Calu3 (cell line): Measurements from ENCODE around the gene FZD10. TPM values are rescaled to one million over a fixed set of nuclear protein-coding genes. Genes with fewer than 3 reads are reported as not detected.

Source experiments
- BruUV-seq: library from RNA; stranded (reverse); fragments of 400-500 nt; replicated peaks from 2 replicates; lab custom pipeline; 2021; lab: Mats Ljungman, UMichigan
- CTCF ChIA-PET: fragments of 300-600 bp; sonication (Branson Sonifier 250); formaldehyde crosslinking; loops from one replicate; lab custom pipeline; 2022; ENCODE audit warnings: antibody characterized with exemption; lab: Charles Lee
- DNase-seq: peaks from one replicate; pipeline ENCODE4 v3.0.0; 2022
- H3K27ac Mint-ChIP-seq: one replicate; pipeline ENCODE4 v1.8.0; 2022; ENCODE audit warnings: mixed read lengths; ENCODE audit not compliant: unreplicated experiment
- H3K27me3 Mint-ChIP-seq: one replicate; pipeline ENCODE4 v1.8.0; 2022; ENCODE audit warnings: mixed read lengths; ENCODE audit not compliant: unreplicated experiment
- H3K36me3 Mint-ChIP-seq: one replicate; pipeline ENCODE4 v1.8.0; 2022; ENCODE audit warnings: mild to moderate bottlenecking, moderate library complexity, mixed read lengths; ENCODE audit not compliant: insufficient read depth, unreplicated experiment
- H3K4me1 Mint-ChIP-seq: one replicate; pipeline ENCODE4 v1.8.0; 2022; ENCODE audit warnings: mild to moderate bottlenecking, low read depth, mixed read lengths; ENCODE audit not compliant: unreplicated experiment
- H3K4me3 Mint-ChIP-seq: one replicate; pipeline ENCODE4 v1.8.0; 2022; ENCODE audit warnings: mild to moderate bottlenecking, low read depth, moderate library complexity, mixed read lengths; ENCODE audit not compliant: unreplicated experiment
- H3K9me3 Mint-ChIP-seq: one replicate; pipeline ENCODE4 v1.8.0; 2022; ENCODE audit warnings: low read depth, mixed read lengths; ENCODE audit not compliant: unreplicated experiment
- CTCF ChIP-seq: fragments of 200-600 bp; IDR thresholded peaks from one replicate; pipeline ENCODE4 v1.8.0; 2022; ENCODE audit warnings: antibody characterized with exemption; ENCODE audit not compliant: unreplicated experiment
- intact Hi-C: fragments of 100-400 bp; cut with micrococcal nuclease; formaldehyde crosslinking; loops from one replicate; pipeline ENCODE4 v1.10.0; 2022; ENCODE audit not compliant: unreplicated experiment
- total RNA-seq: library from RNA; stranded (reverse); gene quantifications from 2 replicates; pipeline ENCODE4 v1.2.3, GENCODE V29; 2022

The FZD10 gene
- total RNA-seq, 1 experiment from 2014 or later, result not detected

GRCh38 chr12:130181211-130181610, 18.9 kb downstream of the FZD10 start:
- Mint-ChIP-seq H3K4me1 (no peaks in the 10 kb centered on the region), H3K36me3 (no peaks in the 10 kb centered on the region), H3K27ac (no peak overlapping the region), H3K4me3 (no peak overlapping the region), H3K9me3 (peaks cover 7% of the 10 kb centered on the region), H3K27me3 (no peaks in the 10 kb centered on the region)
- no peak for DNase-seq
- intact Hi-C loops, result no loop called here
- CTCF ChIA-PET, result no interaction called here
- TF ChIP-seq CTCF, result no peak
- no TSS peak for BruUV-seq

GRCh38 chr12:130183585-130184370, 21.5 kb downstream of the FZD10 start:
- no TSS peak for BruUV-seq
- Mint-ChIP-seq H3K4me3 (no peak overlapping the region), H3K27me3 (no peaks in the 10 kb centered on the region), H3K27ac (no peak overlapping the region), H3K4me1 (no peaks in the 10 kb centered on the region), H3K9me3 (peaks cover 10% of the 10 kb centered on the region), H3K36me3 (no peaks in the 10 kb centered on the region)
- intact Hi-C loops, result no loop called here
- DNase-seq, result no peak
- TF ChIP-seq CTCF, result no peak
- CTCF ChIA-PET, result interaction anchor here (0.6 kb wide), 1 partner anchor 94 kb away, joined by 5 read pairs; no protein-coding TSS in a partner anchor

- Mint-ChIP-seq H3K4me1 (no peaks in the 10 kb centered on the region), H3K27me3 (no peaks in the 10 kb centered on the region), H3K4me3 (no peak overlapping the region), H3K9me3 (peaks cover 11% of the 10 kb centered on the region), H3K36me3 (no peaks in the 10 kb centered on the region), H3K27ac (no peak overlapping the region)
- no peak for DNase-seq
- no TSS peak for BruUV-seq
- no peak for TF ChIP-seq CTCF
- intact Hi-C loops, result no loop called here
- CTCF ChIA-PET, result interaction anchor here (0.6 kb wide), 1 partner anchor 95 kb away, joined by 5 read pairs; no protein-coding TSS in a partner anchor
Measured at GRCh38 chr12:130184404-130185090, 22.3 kb downstream of the FZD10 start.

- Mint-ChIP-seq H3K4me1 (no peaks in the 10 kb centered on the region), H3K36me3 (no peaks in the 10 kb centered on the region), H3K27me3 (no peaks in the 10 kb centered on the region), H3K4me3 (no peak overlapping the region), H3K9me3 (peaks cover 11% of the 10 kb centered on the region), H3K27ac (no peak overlapping the region)
- intact Hi-C loops, result no loop called here
- CTCF ChIA-PET, result no interaction called here
- DNase-seq, result no peak
- no peak for TF ChIP-seq CTCF
- no TSS peak for BruUV-seq
Measured at GRCh38 chr12:130185455-130186391, 23.5 kb downstream of the FZD10 start.
